Fibroblast of pulmonary artery (primary cell): ENCODE measurements around the gene NFIX.

Source experiments
- DNase-seq: peaks from one replicate; pipeline ENCODE4 v3.0.0-alpha.2; 2010; ENCODE audit warnings: low read depth
- H3K4me3 ChIP-seq: replicated peaks from 2 replicates; pipeline ENCODE4 v1.5.1; 2011; ENCODE audit warnings: low read depth, mild to moderate bottlenecking, control low read depth, low read length, moderate library complexity
- TF ChIP-seq, protein P1 (sequence below): IDR thresholded peaks from 2 replicates; pipeline ENCODE4 v1.5.1; 2011; ENCODE audit warnings: mild to moderate bottlenecking, control low read depth, low read length, inconsistent platforms; ENCODE audit errors: missing control alignments

Gene NFIX

DNA sequence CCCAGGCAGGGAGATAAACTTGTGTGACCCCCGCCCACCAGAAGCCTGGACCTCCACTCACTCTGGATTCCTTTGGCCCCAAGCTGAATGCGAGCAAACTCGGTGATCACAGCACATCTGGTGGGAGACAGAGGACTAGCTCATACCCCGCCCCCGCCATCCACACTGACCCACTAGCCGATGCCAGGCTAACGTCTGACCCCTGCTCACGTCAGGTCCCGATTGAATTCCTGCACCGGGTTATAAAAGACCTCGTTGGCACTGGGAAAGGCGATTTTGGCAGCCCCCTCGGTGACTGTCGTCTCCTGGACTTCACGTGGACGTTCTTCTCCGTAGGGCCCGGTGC is 120.6 kb downstream of the NFIX start:
- peak overlapping the region; percentile 96 for H3K4me3 ChIP-seq
- TF ChIP-seq, protein P1, sequence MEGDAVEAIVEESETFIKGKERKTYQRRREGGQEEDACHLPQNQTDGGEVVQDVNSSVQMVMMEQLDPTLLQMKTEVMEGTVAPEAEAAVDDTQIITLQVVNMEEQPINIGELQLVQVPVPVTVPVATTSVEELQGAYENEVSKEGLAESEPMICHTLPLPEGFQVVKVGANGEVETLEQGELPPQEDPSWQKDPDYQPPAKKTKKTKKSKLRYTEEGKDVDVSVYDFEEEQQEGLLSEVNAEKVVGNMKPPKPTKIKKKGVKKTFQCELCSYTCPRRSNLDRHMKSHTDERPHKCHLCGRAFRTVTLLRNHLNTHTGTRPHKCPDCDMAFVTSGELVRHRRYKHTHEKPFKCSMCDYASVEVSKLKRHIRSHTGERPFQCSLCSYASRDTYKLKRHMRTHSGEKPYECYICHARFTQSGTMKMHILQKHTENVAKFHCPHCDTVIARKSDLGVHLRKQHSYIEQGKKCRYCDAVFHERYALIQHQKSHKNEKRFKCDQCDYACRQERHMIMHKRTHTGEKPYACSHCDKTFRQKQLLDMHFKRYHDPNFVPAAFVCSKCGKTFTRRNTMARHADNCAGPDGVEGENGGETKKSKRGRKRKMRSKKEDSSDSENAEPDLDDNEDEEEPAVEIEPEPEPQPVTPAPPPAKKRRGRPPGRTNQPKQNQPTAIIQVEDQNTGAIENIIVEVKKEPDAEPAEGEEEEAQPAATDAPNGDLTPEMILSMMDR, result no peak
- no peak for DNase-seq

DNA sequence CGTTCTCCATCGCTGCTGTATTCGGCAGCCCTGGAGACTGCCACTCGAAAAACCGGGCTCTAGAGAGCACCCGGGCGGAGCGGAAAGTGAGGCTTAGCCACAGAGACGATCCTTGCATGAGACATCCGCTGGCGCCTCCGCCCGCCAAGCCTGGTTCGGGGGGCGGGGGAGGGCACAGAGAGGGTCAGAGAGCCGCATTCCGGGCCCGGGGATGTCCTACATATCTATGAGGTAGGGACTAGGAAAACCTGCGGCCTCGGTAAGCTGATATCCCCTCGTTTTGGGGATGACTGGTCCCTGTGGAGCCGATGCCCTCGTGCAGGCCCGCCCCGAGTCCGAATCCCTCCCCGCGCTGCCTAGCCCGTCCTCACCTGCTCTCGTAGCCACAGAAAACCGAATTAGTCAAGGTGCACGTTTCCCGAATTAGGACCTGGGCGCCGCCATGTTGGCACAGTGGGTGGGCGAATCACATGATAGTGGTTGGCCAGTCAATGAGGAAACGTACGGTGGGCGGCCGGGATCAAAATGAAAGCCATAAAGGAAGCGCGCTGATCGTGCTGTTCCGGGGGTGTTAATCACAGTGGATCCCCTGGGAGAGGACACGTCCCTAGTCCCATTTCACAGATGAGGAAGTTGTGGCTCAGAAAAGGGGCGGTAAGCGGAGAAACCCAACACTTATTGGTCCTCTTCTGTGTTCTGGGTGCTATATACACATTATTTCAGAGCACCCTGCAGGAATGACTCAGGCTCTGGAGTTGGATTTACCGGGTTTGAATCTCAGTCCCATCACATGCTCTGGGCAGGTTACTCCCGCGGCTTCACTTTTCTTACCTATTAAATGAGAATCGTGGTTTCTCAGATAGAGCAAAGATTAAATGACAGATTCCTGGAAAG is 121.3 kb downstream of the NFIX start, which contains the start of gene TRMT1:
TRMT1 (minus strand) TSS at position 459 of the 894 bp plus-strand sequence; CDS start at position 118, 341 bp downstream.
- TF ChIP-seq, protein P1, result no peak
- peak within 1 kb of the TSS; percentile 96 for H3K4me3 ChIP-seq
- peak; percentile 95 for DNase-seq

DNA sequence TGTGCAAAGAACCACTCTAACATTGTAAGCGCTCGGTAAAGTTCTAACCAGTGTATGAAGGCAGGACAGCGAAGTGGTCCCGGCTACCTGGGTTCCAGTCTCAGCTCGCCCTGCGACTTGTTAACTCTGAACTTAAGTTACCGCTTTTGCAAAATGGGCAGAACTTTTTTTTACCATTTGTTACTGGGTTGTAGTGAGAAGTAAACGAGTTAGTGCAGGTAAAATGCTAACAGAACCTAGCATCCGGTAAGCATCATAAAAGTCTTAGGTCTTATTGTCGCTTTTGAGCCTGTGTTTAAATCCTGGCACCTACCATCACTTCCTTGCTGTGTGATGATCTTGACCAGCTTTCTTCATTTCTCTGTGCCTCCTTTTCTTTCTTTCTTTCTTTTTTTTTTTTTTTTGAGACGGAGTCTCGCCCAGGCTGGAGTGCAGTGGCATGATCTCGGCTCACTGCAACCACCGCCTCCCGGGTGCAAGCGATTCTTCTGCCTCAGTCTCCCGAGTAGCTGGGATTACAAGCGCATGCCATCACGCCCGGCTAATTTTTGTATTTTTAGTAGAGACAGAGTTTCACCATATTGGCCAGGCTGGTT is 122.0 kb downstream of the NFIX start:
- TF ChIP-seq, protein P1, result no peak
- H3K4me3 ChIP-seq, result peak overlapping the region; percentile 96
- DNase-seq, result no peak

- peak within 1 kb of the TSS; percentile 96 for H3K4me3 ChIP-seq
- TF ChIP-seq, protein P1, result no peak
- DNase-seq, result peak; percentile 88
These were observed 122.6 kb downstream of the NFIX start, which contains the start of gene NACC1 for GRCh38 chr19:13117772-13118423. NACC1 (plus strand) TSS chr19:13118264; CDS start chr19:13135208, 16,944 bp downstream.

- DNase-seq, result peak; percentile 30
- TF ChIP-seq, protein P1, result no peak
- peak overlapping the region; percentile 86 for H3K4me3 ChIP-seq
These were observed 123.3 kb downstream of the NFIX start for GRCh38 chr19:13118424-13119193.

DNA sequence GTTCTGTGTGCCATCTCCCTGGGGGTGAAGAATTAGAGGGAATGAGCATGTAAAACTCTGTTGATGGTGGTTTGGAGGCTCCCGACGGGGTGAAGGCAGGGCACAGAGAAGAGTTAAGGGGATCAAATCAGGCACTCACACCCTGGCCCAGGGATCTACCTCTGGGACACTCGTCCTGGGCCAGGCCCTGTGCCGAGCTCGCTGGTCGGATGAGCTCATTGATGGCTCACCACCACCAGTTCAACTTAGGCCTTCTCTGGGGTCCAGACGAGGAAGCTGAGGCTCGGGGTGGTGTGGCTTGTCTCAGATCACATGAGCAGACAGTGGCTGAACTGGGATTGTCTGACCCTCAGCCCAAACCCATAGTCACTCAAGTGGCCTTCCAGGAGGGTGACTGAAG is 124.4 kb downstream of the NFIX start:
- TF ChIP-seq, protein P1, result no peak
- H3K4me3 ChIP-seq, result peak overlapping the region; percentile 86
- DNase-seq, result no peak
